Lower leg skin (tissue), 3 donors: ENCODE results near the gene P2RX5.

Source experiments
- CTCF ChIP-seq, 3 donors: fragments of 450-650 bp; IDR thresholded peaks; one replicate each; pipeline ENCODE4 v1.5.1; 2016; ENCODE audit warnings: antibody characterized with exemption in 3 of 3, mild to moderate bottlenecking in 3 of 3, moderate library complexity in 2 of 3
- POLR2A ChIP-seq, 2 donors: fragments of 450-650 bp; IDR thresholded peaks; one replicate each; pipeline ENCODE4 v1.6.1; 2016 to 2017; ENCODE audit warnings: antibody characterized with exemption in 2 of 2, mild to moderate bottlenecking in 1 of 2, moderate library complexity in 1 of 2

- TF ChIP-seq POLR2A (IDR thresholded peaks at IDR 0.05) (no peak), CTCF (IDR thresholded peaks at IDR 0.05) (no peak)
These were observed 50.6 kb downstream of the P2RX5 start for GRCh38 chr17:3645310-3645709.
